GDM1 (cell line): ENCODE measurements around the gene ZNF366.

Experiments
- DNase-seq: peaks from one replicate; lab custom pipeline; 2025; lab: John Stamatoyannopoulos, UW

Gene ZNF366

GRCh38 chr5:72439192-72439591 lies 68.0 kb downstream of the ZNF366 start:
- DNase-seq, result no peak

- no peak for DNase-seq
These were observed 69.1 kb downstream of the ZNF366 start for GRCh38 chr5:72438141-72438540.

GRCh38 chr5:72436796-72437471 lies 70.3 kb downstream of the ZNF366 start:
- DNase-seq, result no peak

GRCh38 chr5:72434781-72435437 lies 72.3 kb downstream of the ZNF366 start:
- DNase-seq, result no peak

- DNase-seq, result no peak
These were observed 73.0 kb downstream of the ZNF366 start for GRCh38 chr5:72434056-72434780.

- DNase-seq, result no peak
These were observed 73.7 kb downstream of the ZNF366 start for GRCh38 chr5:72433522-72433921.

GRCh38 chr5:72428669-72429068 lies 78.5 kb downstream of the ZNF366 start:
- DNase-seq, result no peak

- DNase-seq, result no peak
These were observed 79.4 kb downstream of the ZNF366 start for GRCh38 chr5:72427488-72428437.

GRCh38 chr5:72427016-72427415 lies 80.2 kb downstream of the ZNF366 start:
- DNase-seq, result no peak

GRCh38 chr5:72426019-72426418 lies 81.2 kb downstream of the ZNF366 start:
- DNase-seq, result no peak

GRCh38 chr5:72418271-72418670 lies 88.9 kb downstream of the ZNF366 start:
- no peak for DNase-seq

- no peak for DNase-seq
These were observed 89.7 kb downstream of the ZNF366 start for GRCh38 chr5:72417333-72418062.

GRCh38 chr5:72415616-72416325 lies 91.4 kb downstream of the ZNF366 start:
- DNase-seq, result no peak

GRCh38 chr5:72412283-72413055 lies 94.7 kb downstream of the ZNF366 start:
- DNase-seq, result no peak

- DNase-seq, result no peak
These were observed 96.4 kb downstream of the ZNF366 start for GRCh38 chr5:72410688-72411295.

GRCh38 chr5:72408603-72409002 lies 98.6 kb downstream of the ZNF366 start:
- no peak for DNase-seq

- no peak for DNase-seq
These were observed 99.1 kb downstream of the ZNF366 start for GRCh38 chr5:72408127-72408526.

- DNase-seq, result no peak
These were observed 99.7 kb downstream of the ZNF366 start for GRCh38 chr5:72407541-72407940.

- DNase-seq, result no peak
These were observed 100.1 kb downstream of the ZNF366 start for GRCh38 chr5:72407078-72407477.
